ENCODE data around the gene TFAP2B.

The TFAP2B gene

DNA sequence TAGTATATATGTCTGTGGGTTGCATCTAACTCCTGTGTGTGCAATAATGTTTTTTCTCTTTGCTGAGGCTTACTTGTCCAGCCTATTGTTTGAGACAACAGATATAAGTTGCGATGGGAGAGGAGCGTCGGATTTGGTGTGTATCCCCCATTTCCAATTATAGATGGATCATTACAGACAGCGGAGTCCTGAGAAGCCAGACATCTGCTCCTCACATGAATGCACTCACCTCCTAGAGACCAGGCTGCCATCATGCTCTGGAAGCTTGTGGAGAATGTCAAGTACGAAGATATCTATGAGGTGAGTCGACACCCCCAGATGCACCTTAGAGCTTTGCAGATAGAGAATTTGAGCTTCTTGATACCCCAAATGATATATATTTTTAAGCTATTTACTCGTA lies at the start of gene TFAP2B:
Gene TFAP2B, plus strand, starts transcription at position 199 of the 400 bp plus-strand sequence. Its CDS starts 21 bp downstream, at position 220.
- no peak for DNase-seq

GRCh38 chr6:50778696-50779095 lies 40.0 kb upstream of the TFAP2B start:
- no peak for DNase-seq

GRCh38 chr6:50780382-50780781 lies 38.3 kb upstream of the TFAP2B start:
- no peak for DNase-seq

DNA sequence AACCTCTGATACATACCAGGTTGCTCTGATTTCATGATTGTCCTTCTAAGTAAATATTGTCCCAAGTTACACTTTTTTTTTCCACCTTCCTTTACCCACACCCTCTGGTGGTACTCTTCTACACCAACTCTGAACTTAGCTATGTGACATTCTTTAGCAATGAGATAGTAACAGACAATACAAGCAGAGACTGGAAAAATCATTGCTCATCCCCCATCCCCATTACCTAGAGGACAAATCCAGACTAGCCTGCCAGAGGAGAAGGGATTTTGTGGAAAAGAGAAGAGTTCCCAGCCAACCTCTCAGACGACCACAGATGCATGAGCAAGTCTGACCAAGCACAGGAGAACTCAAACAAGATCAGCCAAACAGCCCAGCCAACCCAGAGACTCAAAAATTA lies 32.8 kb upstream of the TFAP2B start:
- DNase-seq, result no peak

DNA sequence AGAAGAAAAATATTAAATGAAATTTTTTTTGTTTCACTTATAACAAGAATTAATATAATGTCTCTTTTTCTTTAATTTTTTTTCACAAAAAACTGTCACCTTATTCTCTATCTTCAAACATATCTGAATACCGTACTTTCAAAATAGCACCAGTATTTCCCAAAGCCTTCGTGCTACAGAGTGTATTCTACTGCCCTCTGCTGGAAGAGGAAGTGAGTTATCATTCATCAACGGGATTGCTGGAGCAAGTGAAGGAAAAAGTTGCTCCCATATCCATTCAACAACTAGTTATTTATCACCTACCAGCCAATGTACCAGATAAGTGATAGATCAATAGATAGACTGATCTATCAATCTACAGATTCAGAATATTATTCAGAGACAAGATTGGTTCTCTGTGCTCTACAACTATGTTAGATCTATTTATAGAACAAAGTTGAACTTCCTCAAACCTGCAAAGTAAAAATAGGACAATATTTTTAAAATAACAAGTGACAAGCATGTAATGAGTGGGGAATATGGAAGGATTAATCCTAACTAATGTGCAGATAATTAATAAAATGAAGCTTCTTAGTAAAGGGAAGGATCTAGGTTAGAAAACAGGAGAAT lies 26.7 kb upstream of the TFAP2B start:
- no peak for DNase-seq

GRCh38 chr6:50792771-50793170 lies 25.9 kb upstream of the TFAP2B start:
- DNase-seq, result no peak

DNA sequence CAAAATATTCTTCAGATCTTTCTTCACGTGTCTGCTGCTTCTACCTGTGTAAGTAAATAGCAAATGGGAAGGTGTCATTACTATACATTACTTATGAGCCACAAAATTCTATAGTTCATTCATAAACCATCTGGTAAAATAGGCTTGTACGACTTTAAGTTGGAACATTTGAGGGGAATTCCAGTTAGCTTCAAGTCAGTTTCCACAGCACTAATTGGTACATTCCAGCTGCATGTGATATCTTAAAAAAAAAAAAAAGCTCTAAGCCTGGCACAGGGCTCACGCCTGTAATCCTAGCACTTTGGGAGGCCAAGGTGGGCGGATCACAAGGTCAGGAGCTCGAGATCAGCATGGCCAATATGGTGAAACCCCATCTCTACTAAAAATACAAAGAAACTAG lies 23.1 kb upstream of the TFAP2B start:
- DNase-seq, result no peak

DNA sequence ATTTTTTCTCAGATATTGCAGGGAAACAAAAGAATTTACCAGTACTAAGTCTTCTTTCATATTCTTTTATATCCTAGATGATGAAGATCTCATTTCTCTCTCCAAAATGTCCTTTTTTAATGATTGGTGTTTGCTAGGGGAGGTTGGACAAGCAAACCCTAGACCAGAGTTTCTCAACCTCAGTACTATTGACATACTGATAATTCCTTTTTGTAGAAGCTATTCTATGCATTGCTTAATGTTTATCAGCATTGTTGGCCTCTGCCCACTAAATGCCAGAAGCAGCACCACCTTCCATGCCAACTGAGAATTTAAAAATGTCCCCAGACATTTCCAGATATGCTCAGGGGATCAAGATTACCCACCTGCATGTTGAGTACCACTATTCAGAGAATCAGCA lies 14.4 kb upstream of the TFAP2B start:
- DNase-seq, result no peak

DNA sequence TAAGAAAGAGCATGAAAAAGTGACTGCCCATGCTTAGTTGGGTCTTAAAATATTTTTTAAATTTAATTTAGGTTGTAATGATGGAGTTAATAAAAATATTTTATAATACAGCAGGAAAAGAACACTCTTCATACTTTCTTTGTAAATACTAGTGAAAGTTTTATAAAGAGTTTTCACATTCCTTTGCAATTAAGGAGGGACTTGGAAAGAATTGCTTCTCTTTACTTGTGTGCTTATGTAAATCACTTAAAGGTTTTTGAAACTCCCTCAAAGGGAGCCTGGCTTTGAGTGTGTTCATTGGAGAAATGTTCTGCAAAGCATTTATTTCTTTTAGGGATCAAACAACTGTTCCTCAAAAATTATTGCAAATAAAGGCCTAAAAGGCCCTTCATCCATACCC lies 11.6 kb upstream of the TFAP2B start:
- no peak for DNase-seq

DNA sequence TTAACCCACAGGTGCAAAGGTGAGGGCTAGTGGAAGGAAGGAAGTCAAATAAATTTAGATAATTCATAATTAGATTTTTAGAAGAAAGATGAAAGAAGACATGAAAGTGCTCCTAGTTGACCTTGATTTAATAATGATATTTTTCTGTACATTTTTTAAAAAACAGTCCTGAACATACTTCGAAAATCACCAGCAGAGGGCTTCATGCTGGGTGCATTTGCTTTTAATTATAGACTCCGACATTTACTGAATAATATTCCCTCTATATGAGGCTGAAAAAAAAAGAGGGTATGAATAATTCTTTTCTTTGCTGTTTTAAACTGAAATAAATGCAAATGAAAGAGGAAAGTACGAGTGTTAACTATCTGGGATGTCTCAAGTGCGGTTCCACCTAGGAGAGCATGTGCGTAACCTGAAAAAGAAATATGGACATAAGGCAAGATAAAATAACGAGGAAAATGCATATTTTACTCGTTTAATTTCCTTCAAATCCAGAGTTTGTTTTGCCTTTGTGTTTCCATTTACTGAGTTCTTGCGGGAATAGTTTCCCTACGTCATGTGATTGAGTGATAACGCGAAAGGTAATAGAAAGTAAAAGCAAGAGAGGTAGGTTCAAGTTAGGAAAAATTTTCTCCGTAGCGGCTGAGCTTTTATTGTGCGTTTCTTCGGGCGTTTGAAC lies 3.1 kb upstream of the TFAP2B start:
- DNase-seq, result no peak

DNA sequence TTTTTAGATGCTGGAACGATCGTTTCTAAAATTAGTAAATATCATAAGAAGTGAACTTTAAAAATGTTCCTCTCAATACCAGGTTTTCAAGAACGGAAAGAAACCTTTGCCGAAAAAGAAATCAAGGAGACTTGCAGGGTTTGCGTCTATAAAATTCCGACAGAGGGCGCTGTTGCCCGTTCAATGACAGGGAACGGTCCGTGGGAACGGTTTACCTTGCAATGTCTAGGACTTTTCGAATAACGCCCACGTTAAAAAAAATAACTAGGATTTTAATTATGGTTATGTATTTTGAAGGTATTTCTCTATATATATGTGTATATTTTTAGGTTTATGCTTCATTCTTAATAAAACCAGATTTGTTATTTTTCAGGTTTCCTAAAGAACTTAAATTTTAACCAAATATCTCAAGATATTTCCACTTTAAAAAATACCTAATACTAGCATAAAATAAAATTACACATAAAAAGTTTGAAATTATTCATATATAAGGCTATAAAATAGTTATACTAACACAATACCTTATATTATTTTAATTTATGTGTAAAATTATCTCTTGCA lies 2.5 kb upstream of the TFAP2B start:
- DNase-seq, result peak; percentile 71 to 75

- no peak for DNase-seq
Observed at GRCh38 chr6:50816947-50817645, 1.6 kb upstream of the TFAP2B start.

GRCh38 chr6:50817646-50817950 lies 1.1 kb upstream of the TFAP2B start:
- DNase-seq, result no peak

GRCh38 chr6:50818020-50818419 lies 651 bp upstream of the TFAP2B start:
- DNase-seq, result no peak

DNA sequence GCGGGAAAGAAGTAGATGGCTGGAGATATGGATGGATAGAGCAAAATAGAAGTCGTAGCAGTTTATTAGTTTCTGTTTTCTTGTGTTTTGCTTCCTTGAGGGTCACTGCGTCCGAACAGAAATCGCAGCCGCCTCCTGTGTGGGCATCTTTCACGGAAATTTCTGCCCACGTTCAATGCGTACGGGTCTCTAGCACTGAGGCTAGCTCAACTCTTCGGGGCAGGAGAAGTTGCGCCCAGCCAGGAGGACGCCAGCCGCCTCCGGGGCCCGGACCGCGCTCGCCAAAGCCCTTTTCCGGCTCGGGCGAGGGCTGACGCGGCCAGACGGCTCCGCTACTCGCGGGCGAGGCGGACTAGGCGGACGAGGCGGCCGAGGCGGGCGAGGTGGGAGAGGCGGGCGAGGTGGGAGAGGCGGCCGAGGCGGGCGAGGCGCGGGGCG lies 814 bp downstream of the TFAP2B start:
- DNase-seq, result no peak

DNA sequence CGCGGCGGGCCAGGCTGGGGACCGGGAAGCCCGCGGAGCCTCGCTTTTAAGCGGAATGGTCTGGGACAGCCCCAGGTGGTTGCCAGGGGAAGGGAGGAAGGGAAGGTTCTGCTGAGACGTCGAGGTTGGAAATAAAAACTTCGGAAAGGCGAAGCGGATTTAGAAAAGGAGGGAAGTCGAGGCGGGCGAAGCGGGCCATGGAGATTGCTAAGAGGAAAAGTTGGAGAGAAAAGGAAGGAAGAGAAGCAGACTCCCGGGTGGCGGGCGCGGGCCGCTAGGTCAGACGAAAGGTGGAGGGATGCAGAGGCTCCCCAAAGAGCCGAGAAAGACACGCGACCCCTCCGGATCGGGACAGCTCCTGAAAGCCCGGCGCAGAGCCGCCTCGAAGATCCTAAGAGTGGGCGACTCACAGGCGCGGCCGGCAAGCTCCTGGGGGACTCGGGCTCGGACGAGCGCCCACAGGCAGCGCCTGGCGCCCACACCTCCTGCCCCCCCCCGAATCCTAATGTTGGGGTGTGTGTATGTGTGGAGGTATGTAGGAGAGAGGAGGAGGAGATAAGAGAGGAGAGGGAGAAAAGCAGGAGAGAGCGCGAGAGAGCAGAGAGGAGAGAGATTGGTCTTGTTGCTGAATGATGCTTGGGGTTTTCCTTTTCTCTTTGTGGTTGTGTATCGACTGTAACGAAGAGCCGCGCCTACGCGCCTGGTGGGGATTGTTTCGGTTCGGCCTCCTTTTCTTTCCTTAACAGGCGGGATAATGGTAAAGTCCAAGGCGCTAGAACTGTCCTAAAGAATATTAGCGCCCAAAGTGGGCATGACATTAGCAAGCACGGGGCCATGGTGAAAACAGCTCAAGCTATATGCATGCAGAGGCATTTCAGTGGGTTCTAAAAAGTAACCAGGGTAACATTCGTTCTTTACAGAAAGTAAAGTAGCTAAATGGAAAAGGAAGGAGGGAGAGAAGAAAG lies 1.5 kb downstream of the TFAP2B start:
- DNase-seq, result no peak

- no peak for DNase-seq
Observed at GRCh38 chr6:50820869-50821264, 2.2 kb downstream of the TFAP2B start.

- no peak for DNase-seq
Observed at GRCh38 chr6:50821441-50822077, 2.9 kb downstream of the TFAP2B start.

GRCh38 chr6:50822078-50822476 lies 3.4 kb downstream of the TFAP2B start:
- DNase-seq, result no peak

DNA sequence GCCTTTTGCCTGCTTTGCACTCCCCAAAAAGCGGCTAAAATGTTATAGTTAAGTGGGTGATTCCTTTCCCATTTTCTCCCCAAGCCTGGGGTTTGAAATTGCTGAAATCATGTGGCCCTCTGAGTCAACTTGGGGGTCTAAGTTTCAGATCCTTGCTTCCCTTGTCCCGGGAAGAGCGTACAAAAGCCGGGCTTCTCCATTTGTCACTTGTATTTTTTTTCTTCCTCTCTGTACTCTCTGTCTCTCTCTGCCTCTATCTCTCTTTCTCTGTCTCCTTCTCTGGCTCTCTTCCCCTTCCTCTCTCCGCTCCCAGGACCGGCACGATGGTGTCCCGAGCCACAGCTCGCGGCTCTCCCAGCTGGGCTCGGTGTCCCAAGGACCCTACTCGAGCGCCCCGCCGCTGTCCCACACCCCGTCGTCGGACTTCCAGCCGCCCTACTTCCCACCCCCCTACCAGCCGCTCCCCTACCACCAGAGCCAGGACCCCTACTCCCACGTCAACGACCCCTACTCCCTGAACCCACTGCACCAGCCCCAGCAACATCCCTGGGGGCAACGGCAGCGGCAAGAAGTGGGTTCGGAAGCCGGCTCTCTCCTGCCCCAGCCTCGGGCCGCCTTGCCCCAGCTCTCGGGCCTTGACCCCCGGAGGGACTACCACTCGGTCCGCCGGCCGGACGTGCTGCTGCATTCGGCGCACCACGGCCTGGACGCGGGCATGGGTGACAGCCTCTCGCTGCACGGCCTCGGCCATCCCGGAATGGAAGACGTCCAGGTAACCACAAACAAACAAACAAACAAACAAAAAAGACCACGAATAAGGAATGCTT lies 4.6 kb downstream of the TFAP2B start:
- no peak for DNase-seq

GRCh38 chr6:50824552-50824951 lies 5.9 kb downstream of the TFAP2B start:
- no peak for DNase-seq
